DOHH2 (cell line): Measurements from ENCODE around the gene DDHD1.
"Not testable (repeated sequence)": the region's sequence is repeated elsewhere in the genome, so short reads cannot be mapped to it uniquely, and the experiment has no call there.

Source experiments
- H3F3A ChIP-seq: fragments of 200-600 bp; sonication (generic), shearing (Covaris generic); 2 replicates; pipeline ENCODE4 v1.6.0; 2016; ENCODE audit warnings: antibody characterized with exemption, mild to moderate bottlenecking; ENCODE audit not compliant: control insufficient read depth, insufficient read depth
- H3K27ac ChIP-seq: fragments of 200-600 bp; sonication (generic); 2 replicates; pipeline ENCODE4 v1.5.1; 2014; ENCODE audit warnings: low read depth, mild to moderate bottlenecking, low read length, moderate library complexity
- H3K27me3 ChIP-seq: fragments of 200-600 bp; sonication (generic); 2 replicates; pipeline ENCODE4 v1.6.1; 2014; ENCODE audit warnings: mild to moderate bottlenecking, low read length, mixed read lengths; ENCODE audit not compliant: control insufficient read depth
- H3K36me3 ChIP-seq: fragments of 200-600 bp; sonication (generic); 2 replicates; pipeline ENCODE4 v1.6.1; 2014; ENCODE audit warnings: mild to moderate bottlenecking, low read length, moderate library complexity, mixed read lengths; ENCODE audit not compliant: control insufficient read depth
- H3K4me1 ChIP-seq: fragments of 200-600 bp; sonication (generic); 2 replicates; pipeline ENCODE4 v1.6.1; 2014; ENCODE audit warnings: mild to moderate bottlenecking, low read length, mixed read lengths; ENCODE audit not compliant: control insufficient read depth
- H3K4me2 ChIP-seq: fragments of 200-600 bp; sonication (generic); 2 replicates; pipeline ENCODE4 v1.6.0; 2014; ENCODE audit warnings: mild to moderate bottlenecking, low read length, moderate library complexity
- H3K4me3 ChIP-seq: fragments of 200-600 bp; sonication (generic); 2 replicates; pipeline ENCODE4 v1.5.1; 2014; ENCODE audit warnings: mild to moderate bottlenecking, low read length, mixed read lengths
- H3K79me2 ChIP-seq: fragments of 200-600 bp; sonication (generic); 2 replicates; pipeline ENCODE4 v1.6.1; 2014; ENCODE audit warnings: mild to moderate bottlenecking, low read length, mixed read lengths; ENCODE audit not compliant: control insufficient read depth
- H3K9me2 ChIP-seq: fragments of 200-600 bp; sonication (generic); replicated peaks from 2 replicates; pipeline ENCODE4 v1.6.1; 2014; ENCODE audit warnings: mild to moderate bottlenecking, low read length, mixed read lengths; ENCODE audit not compliant: control insufficient read depth
- H3K9me3 ChIP-seq: fragments of 200-600 bp; sonication (generic); 2 replicates; pipeline ENCODE4 v1.6.1; 2014; ENCODE audit warnings: antibody characterized with exemption, low read length, mixed read lengths; ENCODE audit not compliant: control insufficient read depth, insufficient read depth
- H4K20me1 ChIP-seq: fragments of 200-600 bp; sonication (generic); 2 replicates; pipeline ENCODE4 v1.6.0; 2014; ENCODE audit warnings: low read depth, mild to moderate bottlenecking, antibody characterized with exemption, low read length, moderate library complexity; ENCODE audit not compliant: control insufficient read depth, insufficient read depth
- EZH2phosphoT487 ChIP-seq: fragments of 200-600 bp; sonication (generic); IDR thresholded peaks from 2 replicates; pipeline ENCODE4 v1.6.1; 2017; ENCODE audit warnings: borderline replicate concordance, mild to moderate bottlenecking, antibody characterized with exemption, low read length, moderate library complexity, mixed read lengths
- TF ChIP-seq, protein P1 (sequence below): fragments of 200-600 bp; sonication (generic); IDR thresholded peaks from one replicate; pipeline ENCODE4 v1.5.1; 2014; ENCODE audit warnings: antibody characterized with exemption, mild to moderate bottlenecking, low read depth, low read length; ENCODE audit not compliant: poor library complexity, severe bottlenecking

The DDHD1 gene

DNA sequence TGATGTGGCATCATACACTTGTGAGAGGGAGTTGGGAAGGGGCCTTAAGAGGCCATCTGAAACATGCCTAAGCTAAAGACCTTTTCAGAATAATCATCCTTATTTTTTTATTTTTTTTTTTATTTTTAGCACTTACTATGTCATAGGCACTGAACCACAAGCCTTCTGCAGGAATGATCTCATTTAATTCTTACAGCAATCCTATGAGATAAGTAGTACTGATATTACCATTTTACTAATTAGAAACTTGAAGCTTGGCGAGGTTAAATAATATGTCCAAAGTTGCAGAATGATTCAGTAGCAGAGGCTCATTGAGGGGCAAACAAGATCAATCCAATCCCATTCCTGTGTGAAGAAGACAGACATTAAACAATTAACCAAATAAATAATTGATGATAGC, 33.4 kb upstream of the DDHD1 start:
- Histone ChIP-seq H3K9me3 (no peaks in the 10 kb centered on the region), H3K27me3 (no peaks in the 10 kb centered on the region; the same call in 1 of the 2 replicates), H3F3A (no peaks in the 10 kb centered on the region), H3K36me3 (no peaks in the 10 kb centered on the region), H3K4me2 (no peak overlapping the region), H4K20me1 (no peaks in the 10 kb centered on the region), H3K27ac (no peak overlapping the region), H3K9me2 (no peaks in the 10 kb centered on the region), H3K4me3 (no peak overlapping the region), H3K79me2 (no peaks in the 10 kb centered on the region), H3K4me1 (no peaks in the 10 kb centered on the region)
- TF ChIP-seq, protein P1, sequence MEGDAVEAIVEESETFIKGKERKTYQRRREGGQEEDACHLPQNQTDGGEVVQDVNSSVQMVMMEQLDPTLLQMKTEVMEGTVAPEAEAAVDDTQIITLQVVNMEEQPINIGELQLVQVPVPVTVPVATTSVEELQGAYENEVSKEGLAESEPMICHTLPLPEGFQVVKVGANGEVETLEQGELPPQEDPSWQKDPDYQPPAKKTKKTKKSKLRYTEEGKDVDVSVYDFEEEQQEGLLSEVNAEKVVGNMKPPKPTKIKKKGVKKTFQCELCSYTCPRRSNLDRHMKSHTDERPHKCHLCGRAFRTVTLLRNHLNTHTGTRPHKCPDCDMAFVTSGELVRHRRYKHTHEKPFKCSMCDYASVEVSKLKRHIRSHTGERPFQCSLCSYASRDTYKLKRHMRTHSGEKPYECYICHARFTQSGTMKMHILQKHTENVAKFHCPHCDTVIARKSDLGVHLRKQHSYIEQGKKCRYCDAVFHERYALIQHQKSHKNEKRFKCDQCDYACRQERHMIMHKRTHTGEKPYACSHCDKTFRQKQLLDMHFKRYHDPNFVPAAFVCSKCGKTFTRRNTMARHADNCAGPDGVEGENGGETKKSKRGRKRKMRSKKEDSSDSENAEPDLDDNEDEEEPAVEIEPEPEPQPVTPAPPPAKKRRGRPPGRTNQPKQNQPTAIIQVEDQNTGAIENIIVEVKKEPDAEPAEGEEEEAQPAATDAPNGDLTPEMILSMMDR, result no peak
- TF ChIP-seq EZH2phosphoT487, result no peak

DNA sequence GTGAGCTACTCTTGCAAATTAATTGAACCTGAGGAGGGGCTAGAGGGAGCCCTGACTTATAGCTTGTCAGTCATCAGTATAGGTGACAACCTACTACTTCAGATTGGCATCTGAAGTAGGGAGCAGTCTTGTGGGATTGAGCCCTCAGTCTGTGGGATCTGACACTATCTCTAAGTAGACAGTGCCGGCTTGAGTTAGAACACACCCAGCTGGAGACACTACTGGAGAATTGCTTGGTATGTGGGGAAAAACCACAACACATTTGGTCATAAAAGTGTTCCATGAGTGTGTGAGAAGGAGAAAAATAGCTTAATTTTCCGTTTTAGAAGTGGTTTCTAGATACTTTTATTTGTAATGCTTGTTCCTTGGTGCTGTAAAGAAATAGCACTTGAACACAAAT, 30.5 kb upstream of the DDHD1 start:
- no peaks in the 10 kb centered on the region for H3K9me3 ChIP-seq
- H3F3A ChIP-seq, result no peaks in the 10 kb centered on the region
- TF ChIP-seq, protein P1, result no peak
- TF ChIP-seq EZH2phosphoT487, result no peak
- no peaks in the 10 kb centered on the region; the same call in 1 of the 2 replicates for H3K27me3 ChIP-seq
- H4K20me1 ChIP-seq, result no peaks in the 10 kb centered on the region
- H3K79me2 ChIP-seq, result no peaks in the 10 kb centered on the region
- no peak overlapping the region for H3K27ac ChIP-seq
- no peaks in the 10 kb centered on the region for H3K9me2 ChIP-seq
- no peak overlapping the region for H3K4me2 ChIP-seq
- H3K4me1 ChIP-seq, result no peaks in the 10 kb centered on the region
- H3K36me3 ChIP-seq, result no peaks in the 10 kb centered on the region
- no peak overlapping the region for H3K4me3 ChIP-seq

DNA sequence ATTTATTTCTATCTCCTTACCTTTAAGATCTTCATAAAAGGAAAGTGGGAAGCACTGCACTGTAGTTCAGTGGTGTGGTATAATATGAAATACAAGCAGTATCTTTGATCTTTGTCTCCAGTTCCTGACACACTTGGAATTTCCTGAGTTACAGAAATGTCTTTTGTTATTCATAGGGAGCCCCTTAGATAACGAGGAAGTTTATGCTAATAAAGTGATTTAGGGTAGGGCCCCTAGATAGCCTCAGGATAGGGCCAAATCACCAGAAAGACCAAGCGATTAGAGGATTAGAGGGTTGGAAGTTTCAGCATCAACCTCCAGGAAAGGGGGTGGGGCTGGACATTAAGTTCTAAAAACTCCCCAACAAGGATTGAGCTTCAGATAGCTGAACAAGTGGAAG, 29.9 kb upstream of the DDHD1 start:
- no peaks in the 10 kb centered on the region for H3K9me3 ChIP-seq
- H3K79me2 ChIP-seq, result no peaks in the 10 kb centered on the region
- no peaks in the 10 kb centered on the region for H4K20me1 ChIP-seq
- no peak overlapping the region for H3K4me3 ChIP-seq
- H3K9me2 ChIP-seq, result no peaks in the 10 kb centered on the region
- H3K4me1 ChIP-seq, result no peaks in the 10 kb centered on the region
- no peak overlapping the region for H3K4me2 ChIP-seq
- no peaks in the 10 kb centered on the region; the same call in 1 of the 2 replicates for H3K27me3 ChIP-seq
- no peaks in the 10 kb centered on the region for H3K36me3 ChIP-seq
- H3F3A ChIP-seq, result no peaks in the 10 kb centered on the region
- no peak overlapping the region for H3K27ac ChIP-seq
- TF ChIP-seq, protein P1, result no peak
- TF ChIP-seq EZH2phosphoT487, result no peak

DNA sequence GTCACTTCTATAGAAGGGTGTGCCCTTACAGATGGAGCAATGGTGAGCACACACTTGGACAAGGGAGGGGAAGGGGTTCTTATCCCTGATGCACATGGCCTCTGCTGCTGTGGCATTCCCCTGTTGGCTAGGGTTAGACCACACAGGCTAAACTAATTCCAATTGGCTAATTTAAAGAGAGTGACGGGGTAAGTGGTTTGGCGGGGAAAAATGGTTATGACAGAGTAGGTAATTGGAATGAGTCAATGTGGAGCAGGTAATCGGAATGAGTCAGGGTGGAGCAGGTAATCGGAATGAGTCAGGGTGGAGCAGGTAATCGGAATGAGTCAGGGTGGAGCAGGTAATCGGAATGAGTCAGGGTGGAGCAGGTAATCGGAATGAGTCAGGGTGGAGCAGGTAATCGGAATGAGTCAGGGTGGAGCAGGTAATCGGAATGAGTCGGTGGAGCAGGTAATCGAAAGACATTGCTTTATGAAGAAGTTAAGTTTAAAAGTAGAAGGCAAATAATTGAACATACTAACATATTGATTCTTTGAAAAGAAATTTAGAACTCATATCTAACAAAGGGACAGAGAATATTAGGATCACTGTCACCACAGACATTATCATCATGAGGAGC, 28.4 kb upstream of the DDHD1 start:
- not testable (repeated sequence) for H3K9me2 ChIP-seq, H3K9me3 ChIP-seq, H3K27ac ChIP-seq, H3F3A ChIP-seq, H3K4me3 ChIP-seq, H4K20me1 ChIP-seq, H3K4me2 ChIP-seq, H3K79me2 ChIP-seq, H3K36me3 ChIP-seq, H3K4me1 ChIP-seq, H3K27me3 ChIP-seq
